Fibroblast of mammary gland (primary cell): ENCODE results near the gene CAMKMT.

Experiments used
- DNase-seq: peaks from one replicate; pipeline ENCODE4 v3.0.0-alpha.2; 2010; ENCODE audit warnings: low read depth
- H3K4me3 ChIP-seq: 2 replicates; pipeline ENCODE4 v1.5.1; 2011; ENCODE audit warnings: low read depth, mild to moderate bottlenecking, low read length, moderate library complexity; ENCODE audit not compliant: control insufficient read depth
- CTCF ChIP-seq: conservative IDR thresholded peaks from 2 replicates; pipeline ENCODE4 v1.5.1; 2011; ENCODE audit warnings: low read depth, low read length, inconsistent platforms; ENCODE audit not compliant: control insufficient read depth, insufficient read depth

CAMKMT gene

GRCh38 chr2:44479127-44479887 lies 117.6 kb downstream of the CAMKMT start:
- peak; percentile 88 for DNase-seq
- no peak overlapping the region for H3K4me3 ChIP-seq
- peak; percentile 100 for TF ChIP-seq CTCF

GRCh38 chr2:44480068-44480467 lies 118.3 kb downstream of the CAMKMT start:
- no peak for TF ChIP-seq CTCF
- no peak overlapping the region for H3K4me3 ChIP-seq
- no peak for DNase-seq

- TF ChIP-seq CTCF = no peak
- H3K4me3 ChIP-seq = no peak overlapping the region
- no peak for DNase-seq
Measured at GRCh38 chr2:44487052-44487451, 125.3 kb downstream of the CAMKMT start.

GRCh38 chr2:44490726-44491125 lies 129.0 kb downstream of the CAMKMT start:
- no peak overlapping the region for H3K4me3 ChIP-seq
- no peak for TF ChIP-seq CTCF
- no peak for DNase-seq

GRCh38 chr2:44494006-44494405 lies 132.3 kb downstream of the CAMKMT start:
- no peak for DNase-seq
- H3K4me3 ChIP-seq = no peak overlapping the region
- TF ChIP-seq CTCF = no peak

- no peak for DNase-seq
- no peak overlapping the region for H3K4me3 ChIP-seq
- no peak for TF ChIP-seq CTCF
Measured at GRCh38 chr2:44495035-44495434, 133.3 kb downstream of the CAMKMT start.
